ENCODE measurements around the gene RNF148.
"Not testable (repeated sequence)": the region's sequence is repeated elsewhere in the genome, so short reads cannot be mapped to it uniquely, and the experiment has no call there.

The RNF148 gene

GRCh38 chr7:122691569-122692235 is 11.0 kb downstream of the RNF148 start:
- DNase-seq = no peak

DNA sequence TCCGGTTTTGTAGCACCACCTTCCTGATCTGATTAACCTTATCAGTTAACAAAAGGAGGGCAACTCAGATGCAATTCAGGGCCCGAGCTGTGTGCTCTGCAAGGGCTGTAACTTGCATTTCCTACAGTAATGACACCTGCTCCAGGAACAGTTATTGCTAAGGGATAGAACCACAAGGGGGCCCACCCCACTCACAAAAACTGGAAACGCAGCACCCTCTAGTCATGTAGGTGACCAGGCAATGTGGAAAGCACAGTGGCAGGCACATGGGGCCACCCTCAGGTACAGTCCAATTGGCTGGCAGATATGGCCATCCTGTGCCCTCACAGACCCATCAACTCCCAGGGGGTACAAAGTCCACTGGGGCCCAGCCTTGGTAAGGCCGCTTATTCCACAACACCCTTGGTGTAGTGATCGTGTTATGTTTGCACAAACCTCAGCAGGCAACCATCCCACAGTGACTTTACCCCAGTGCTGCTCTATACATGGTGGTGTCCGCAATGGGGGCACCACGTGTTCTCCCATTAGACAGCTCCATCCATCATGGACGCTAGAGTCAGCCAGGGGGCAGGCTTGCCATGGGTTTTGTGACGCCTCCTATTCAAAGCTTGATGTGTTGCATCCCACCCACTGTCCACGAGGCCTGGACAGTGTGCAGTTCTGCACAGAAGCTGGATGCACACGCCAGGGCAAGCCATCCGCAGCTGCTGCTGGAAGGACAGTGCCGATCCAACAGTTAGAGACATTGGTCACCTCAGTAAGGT is 13.2 kb downstream of the RNF148 start:
- no peak for DNase-seq

DNA sequence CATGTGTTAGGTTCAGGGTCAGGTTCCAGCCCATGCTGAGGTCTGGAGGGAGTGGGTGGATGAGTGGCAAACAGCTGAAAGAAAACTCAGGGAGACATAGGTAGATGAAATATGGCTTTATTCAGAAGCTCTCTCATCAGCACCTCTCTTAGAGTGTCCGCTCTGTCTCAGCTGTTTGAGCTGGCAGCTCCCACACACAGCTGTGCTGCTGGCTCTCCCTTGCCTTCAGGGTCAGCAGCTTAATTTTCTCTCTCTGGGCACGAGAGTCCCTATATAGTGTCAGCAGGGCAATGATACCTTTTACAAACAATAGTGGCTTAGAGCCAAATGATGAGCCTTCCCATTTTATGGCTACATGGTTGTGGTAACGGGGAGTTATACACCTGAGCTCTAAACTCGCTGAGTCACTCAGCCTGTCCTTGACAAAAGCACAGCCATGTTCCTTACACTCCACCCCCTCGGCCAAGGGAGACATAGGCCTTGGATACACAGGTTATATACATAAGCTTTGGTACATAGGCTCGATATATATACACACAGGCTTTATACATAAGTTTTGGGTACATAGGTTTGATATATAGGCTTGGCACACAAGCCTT is 14.2 kb downstream of the RNF148 start:
- no peak for DNase-seq

GRCh38 chr7:122686360-122686878 is 16.3 kb downstream of the RNF148 start:
- DNase-seq = no peak

GRCh38 chr7:122684504-122684903 is 18.2 kb downstream of the RNF148 start:
- DNase-seq = no peak

DNA sequence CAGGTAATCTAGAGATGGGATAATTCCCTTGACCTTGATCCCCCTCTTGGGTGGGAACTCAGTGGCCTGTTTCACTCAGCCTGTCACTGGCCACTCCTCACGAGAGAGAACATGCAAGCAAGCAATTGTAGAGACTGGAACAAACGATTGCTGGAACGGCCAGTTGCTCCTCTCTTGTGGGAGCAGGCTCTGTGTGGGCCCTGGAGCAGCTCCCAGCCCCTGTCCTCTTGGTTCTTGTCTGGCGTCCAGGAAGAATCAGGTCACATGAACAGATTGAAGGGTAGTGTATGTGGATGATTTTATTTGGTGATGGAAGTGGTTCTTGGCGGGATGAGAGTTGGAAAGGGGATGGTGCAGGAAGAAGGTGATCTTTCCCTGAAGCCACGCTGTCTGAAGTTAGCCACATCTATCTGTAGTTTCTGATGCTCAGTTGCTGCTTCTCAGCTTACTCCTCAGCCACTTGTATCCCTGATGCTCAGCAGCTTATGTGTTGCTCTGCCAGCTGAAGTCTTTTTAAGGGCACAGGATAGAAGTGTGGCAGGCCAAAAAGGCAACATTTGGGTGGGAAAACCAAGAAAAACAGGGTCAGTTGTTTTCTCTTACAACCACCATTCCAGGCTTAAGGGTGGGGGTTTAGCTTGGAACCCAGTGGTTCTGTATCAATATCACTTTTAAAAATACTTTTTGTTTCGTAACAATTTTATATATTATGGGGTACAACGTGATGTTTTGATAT is 19.7 kb downstream of the RNF148 start:
- DNase-seq = no peak

- DNase-seq = not testable (repeated sequence)
Measured at GRCh38 chr7:122681186-122681585, 21.5 kb downstream of the RNF148 start.

DNA sequence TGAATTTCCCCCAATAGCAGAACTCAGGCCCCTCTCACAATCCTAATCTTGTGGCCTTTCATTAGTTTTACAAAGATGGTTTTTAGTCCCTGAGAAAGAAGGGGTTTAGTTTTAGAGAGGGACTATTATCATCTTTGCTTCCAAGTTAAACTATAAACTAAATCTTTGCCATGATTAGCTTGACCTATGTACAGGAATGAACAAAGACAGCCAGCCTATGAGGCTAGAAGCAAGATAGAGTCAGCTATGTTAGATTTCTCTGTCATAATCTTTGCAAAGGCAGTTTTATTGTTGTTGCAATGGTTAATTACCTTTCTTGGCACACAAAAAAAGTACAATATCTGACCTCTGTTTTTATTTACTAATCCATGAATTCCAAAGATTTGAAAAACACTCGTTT is 22.9 kb downstream of the RNF148 start:
- no peak for DNase-seq

DNA sequence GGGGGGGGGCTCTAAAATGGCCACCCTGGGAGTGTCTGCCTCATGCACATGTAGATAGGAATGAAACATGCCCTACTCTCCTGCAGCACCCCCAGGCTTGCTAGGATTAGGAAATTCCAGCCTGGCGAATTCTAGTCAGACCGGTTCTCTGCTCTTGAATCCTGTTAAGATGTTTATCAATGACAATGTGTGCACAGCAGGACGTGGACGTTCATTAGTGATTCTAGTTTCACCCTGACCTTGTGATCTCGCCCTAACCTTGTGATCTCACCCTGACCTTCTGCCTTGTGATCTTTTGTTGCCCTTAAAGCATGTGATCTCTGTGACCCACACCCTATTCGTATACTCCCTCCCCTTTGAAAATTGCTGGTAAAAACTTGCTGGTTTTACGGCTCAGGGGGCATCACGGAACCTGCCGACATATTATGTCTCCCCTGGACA is 23.4 kb downstream of the RNF148 start:
- not testable (repeated sequence) for DNase-seq

DNA sequence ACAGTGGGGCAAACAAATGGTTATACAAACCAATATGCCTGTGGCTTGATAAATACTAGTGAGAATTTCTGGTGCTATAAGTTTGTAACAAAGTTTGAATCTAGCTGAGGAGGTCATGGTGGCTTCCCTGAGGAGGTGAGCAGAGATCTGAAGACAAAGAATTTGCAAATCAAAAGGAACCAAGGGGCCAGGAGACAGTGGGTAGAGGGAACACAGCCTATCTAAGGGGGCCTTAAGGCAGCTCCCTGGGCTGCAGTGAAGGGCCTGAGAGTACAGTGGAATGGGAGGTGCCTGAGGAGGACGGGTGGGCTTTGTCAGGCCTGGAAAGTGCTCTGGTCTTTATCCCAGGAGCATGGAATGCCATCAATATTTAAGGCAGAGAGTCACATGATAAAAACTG is 25.6 kb downstream of the RNF148 start:
- no peak for DNase-seq

DNA sequence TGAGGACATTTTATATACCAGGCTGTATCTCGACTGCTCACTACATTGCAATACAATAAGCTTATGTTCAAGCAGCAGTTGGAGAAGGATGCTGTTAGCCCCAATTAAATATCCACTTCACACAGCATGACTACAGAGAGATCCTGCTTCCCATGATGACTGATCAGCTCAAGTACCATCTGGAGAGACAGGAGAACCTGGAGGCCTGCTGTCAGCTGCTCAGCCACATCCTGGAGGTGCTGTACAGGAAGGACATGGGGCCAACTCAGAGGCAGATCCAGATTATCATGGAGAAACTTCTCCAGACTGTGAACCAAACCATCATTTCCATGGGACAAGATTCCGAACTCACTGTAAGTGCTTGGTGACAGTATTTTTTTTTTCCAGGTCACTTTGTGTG is 26.3 kb downstream of the RNF148 start:
- DNase-seq = no peak

GRCh38 chr7:122675621-122676020 is 27.1 kb downstream of the RNF148 start:
- DNase-seq = no peak

DNA sequence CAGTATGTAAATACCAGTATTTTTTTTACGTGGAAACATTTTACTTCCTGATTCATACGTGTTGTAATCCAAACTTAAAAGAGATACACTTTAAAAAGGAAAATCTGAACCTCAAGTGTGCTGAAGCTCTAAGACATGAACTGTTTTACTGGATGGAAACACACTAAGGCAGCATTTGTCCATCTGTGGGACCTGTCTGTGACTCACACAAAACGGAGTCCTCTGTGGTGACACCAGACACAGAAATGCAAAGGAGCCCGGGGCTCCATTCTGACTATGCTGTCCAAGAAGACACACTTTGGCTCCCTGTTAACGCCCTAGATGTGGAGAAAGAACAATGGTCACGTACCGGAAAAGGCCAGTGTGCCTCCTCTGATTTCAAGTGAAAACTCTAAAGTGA is 27.7 kb downstream of the RNF148 start:
- peak; percentile 0 for DNase-seq

DNA sequence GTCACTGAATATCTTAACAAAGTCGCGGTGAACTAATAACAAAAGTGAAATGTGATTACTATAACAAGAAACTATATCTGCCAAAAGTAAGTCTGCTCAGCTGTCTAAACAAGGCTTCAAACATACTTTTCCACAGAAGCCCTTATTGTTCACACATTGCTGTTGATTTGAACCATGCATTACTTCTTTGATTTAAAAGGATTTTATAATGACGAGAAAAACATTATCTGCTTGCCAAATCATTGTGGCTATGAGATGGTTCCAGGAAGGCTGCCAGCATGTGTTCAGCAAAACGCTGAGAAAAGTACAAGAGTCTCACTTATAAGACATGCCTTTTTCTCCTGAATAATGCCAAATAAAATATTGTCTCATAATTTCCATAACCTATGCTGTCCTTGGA is 28.2 kb downstream of the RNF148 start:
- DNase-seq = peak; percentile 53

GRCh38 chr7:122673951-122674350 is 28.8 kb downstream of the RNF148 start:
- DNase-seq = no peak

DNA sequence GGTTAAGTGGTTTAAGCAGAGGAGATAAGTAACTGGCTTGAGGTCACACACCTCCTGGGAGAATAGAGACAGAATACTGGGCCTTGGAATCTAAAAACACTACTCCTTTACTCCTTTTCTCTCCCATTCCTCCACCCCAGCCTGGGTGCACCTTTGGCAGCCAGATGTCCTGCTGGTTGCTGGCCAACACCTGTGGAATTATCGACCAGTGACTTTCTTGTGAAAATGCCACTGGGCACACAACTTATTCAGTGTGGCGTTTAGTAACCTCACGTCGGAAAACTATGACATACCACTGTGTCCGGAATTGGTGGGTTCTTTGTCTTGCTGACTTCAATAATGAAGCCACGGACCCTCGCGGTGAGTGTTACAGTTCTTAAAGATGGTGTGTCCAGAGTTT is 30.2 kb downstream of the RNF148 start:
- no peak for DNase-seq

- no peak for DNase-seq
Measured at GRCh38 chr7:122663733-122664132, 39.0 kb downstream of the RNF148 start.

- no peak for DNase-seq
Measured at GRCh38 chr7:122658856-122659255, 43.9 kb downstream of the RNF148 start.

DNA sequence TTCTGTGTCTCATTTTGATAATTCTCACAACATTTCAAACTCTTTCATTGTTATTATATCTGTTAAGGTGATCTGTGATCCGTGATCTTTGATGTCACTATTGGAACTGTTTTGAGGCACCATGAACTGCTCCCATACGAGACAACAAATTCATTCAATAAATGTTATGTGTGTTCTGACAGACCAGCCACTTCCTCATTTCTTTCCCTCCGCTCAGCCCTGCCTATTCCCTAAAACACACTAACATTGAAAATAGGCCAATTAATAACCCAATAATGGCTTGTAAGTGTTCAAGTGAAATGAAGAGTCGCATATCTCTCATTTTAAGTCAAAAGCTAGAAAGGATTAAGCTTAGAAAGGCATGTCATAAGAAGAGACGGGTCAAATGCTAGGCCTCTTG is 49.0 kb downstream of the RNF148 start:
- no peak for DNase-seq

- no peak for DNase-seq
Measured at GRCh38 chr7:122652876-122653275, 49.8 kb downstream of the RNF148 start.
